Measurements from ENCODE around the gene RAD9A.
"Not testable (repeated sequence)": the region's sequence is repeated elsewhere in the genome, so short reads cannot be mapped to it uniquely, and the experiment has no call there.

Gene RAD9A

GRCh38 chr11:67410984-67411784 lies 19.4 kb downstream of the RAD9A start:
- no peak for DNase-seq (ENCODE audit: low read depth)

GRCh38 chr11:67411785-67412152 lies 20.0 kb downstream of the RAD9A start:
- no peak for DNase-seq (ENCODE audit: low read depth)

GRCh38 chr11:67412495-67413179 lies 20.9 kb downstream of the RAD9A start:
- no peak for DNase-seq (ENCODE audit: low read depth)

- DNase-seq (ENCODE audit: low read depth): no peak
Measured at GRCh38 chr11:67413266-67413849, 21.6 kb downstream of the RAD9A start.

- no peak for DNase-seq (ENCODE audit: low read depth)
Measured at GRCh38 chr11:67415501-67416304, 23.9 kb downstream of the RAD9A start, which contains the start of gene CARNS1. CARNS1 (plus strand) TSS chr11:67415678; CDS start chr11:67416200, 522 bp downstream.

GRCh38 chr11:67416416-67417335 lies 24.9 kb downstream of the RAD9A start:
- peak; percentile 57 for DNase-seq (ENCODE audit: low read depth)

- no peak for DNase-seq (ENCODE audit: low read depth)
Measured at GRCh38 chr11:67417425-67417824, 25.6 kb downstream of the RAD9A start.

- DNase-seq (ENCODE audit: low read depth): no peak
Measured at GRCh38 chr11:67418476-67419281, 26.9 kb downstream of the RAD9A start.

GRCh38 chr11:67419325-67420049 lies 27.7 kb downstream of the RAD9A start:
- DNase-seq (ENCODE audit: low read depth): no peak

GRCh38 chr11:67420147-67420645 lies 28.4 kb downstream of the RAD9A start:
- DNase-seq (ENCODE audit: low read depth): no peak

GRCh38 chr11:67420646-67421429 lies 29.1 kb downstream of the RAD9A start:
- peak; percentile 99 for DNase-seq (ENCODE audit: low read depth)

- no peak for DNase-seq (ENCODE audit: low read depth)
Measured at GRCh38 chr11:67421430-67422031, 29.7 kb downstream of the RAD9A start.

- no peak for DNase-seq (ENCODE audit: low read depth)
Measured at GRCh38 chr11:67422891-67423290, 31.1 kb downstream of the RAD9A start.

GRCh38 chr11:67423466-67423865 lies 31.7 kb downstream of the RAD9A start:
- DNase-seq (ENCODE audit: low read depth): no peak

GRCh38 chr11:67423891-67424613 lies 32.3 kb downstream of the RAD9A start:
- DNase-seq (ENCODE audit: low read depth): no peak

GRCh38 chr11:67427364-67427859 lies 35.6 kb downstream of the RAD9A start:
- DNase-seq (ENCODE audit: low read depth): not testable (repeated sequence)
